HG02623 (cell line): ENCODE measurements around the gene RASD1.

Source experiments
- ATAC-seq: cut with Tn5 transposase; IDR thresholded peaks from one replicate; pipeline ENCODE4 v1.9.1; 2021; ENCODE audit warnings: moderate library complexity; ENCODE audit not compliant: unreplicated experiment

Gene RASD1

GRCh38 chr17:17511293-17511741 lies 15.1 kb upstream of the RASD1 start:
- no peak for ATAC-seq

GRCh38 chr17:17510456-17511292 lies 14.5 kb upstream of the RASD1 start:
- ATAC-seq, result no peak

- no peak for ATAC-seq
These were observed 13.6 kb upstream of the RASD1 start for GRCh38 chr17:17509601-17510425.

GRCh38 chr17:17508646-17509591 lies 12.7 kb upstream of the RASD1 start:
- ATAC-seq, result no peak

DNA sequence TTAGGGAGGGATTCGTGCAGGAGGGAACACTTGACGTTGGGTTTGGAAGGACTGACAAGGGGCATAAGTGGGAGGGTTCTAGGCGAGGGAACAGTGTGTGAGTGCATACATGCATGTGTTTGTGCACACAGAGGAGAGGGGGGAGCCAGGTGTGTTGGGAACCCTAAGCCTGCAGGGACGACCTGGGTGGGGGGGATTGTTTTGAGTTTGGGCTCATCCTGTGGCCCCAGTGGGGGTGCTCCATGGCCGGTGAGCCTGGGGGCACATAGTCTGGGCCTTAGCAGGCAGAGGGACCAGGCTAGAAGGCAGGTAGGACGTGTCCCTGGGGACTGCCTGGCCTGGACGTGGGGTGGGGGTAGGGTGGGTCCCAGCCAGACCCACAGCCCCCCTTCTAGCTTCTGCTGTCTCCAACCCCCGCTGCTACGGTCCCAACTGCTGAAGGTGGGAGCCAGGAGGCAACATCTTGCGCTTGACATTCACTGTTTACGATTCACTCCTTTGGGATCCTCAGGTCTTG lies 11.9 kb upstream of the RASD1 start:
- no peak for ATAC-seq

DNA sequence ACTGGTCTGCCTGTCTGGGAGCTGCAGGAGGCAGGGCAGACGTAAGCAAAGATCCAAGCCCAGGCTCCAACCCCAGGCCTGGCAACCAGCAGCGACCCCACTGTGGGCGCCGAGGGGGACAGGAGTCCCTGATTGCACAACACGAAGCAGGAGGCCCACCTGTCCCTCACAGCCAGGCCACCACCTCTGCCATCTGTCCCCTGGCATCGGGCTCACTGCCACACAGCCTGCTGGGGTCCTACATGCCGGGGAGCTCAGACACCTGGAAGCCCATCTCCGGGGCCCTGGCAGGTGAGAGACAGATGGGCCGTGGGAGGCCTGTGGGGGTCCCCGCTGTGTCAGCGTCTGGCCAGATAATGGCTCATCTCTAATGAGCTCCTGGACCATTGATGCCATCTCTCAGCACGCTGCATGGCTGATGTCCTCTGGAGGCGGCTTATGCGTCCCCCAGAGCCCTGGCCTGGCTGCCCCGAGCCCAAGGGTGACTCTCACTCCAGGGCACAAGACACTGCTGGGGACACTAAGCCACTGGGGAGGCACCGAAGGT lies 11.3 kb upstream of the RASD1 start:
- ATAC-seq, result no peak

- no peak for ATAC-seq
These were observed 10.8 kb upstream of the RASD1 start for GRCh38 chr17:17506893-17507464.

- no peak for ATAC-seq
These were observed 10.1 kb upstream of the RASD1 start for GRCh38 chr17:17506181-17506741.

- ATAC-seq, result no peak
These were observed 9.5 kb upstream of the RASD1 start for GRCh38 chr17:17505610-17506171.

GRCh38 chr17:17505151-17505550 lies 9.0 kb upstream of the RASD1 start:
- ATAC-seq, result no peak

GRCh38 chr17:17504341-17505140 lies 8.3 kb upstream of the RASD1 start:
- ATAC-seq, result no peak

DNA sequence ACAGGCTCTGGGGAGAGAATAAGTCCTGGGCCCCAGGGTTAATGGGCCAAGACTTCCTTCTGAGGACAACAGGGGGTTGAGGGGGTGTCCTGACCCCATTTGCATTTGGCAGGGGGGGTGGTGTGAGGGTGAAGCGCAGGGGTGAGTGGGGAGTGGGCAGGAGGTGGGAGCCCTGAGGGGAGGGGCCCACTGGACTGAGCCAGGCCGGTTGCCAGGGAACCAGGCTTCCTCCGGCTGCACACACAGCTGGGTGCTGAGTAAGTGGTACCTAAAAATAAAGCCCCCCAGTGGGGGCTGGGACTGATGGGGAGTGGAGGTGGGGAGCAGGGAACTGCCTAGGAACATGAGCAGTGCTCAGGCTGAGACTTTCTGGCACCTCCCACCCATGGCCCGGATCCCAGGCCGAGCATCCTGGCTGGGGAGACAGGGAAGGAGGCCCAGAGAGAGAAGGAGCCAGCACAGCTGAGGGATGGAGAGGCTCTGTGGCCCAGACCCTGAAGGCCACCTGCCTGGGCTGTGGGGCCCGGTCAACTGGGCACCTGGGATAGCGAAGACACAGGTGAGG lies 7.5 kb upstream of the RASD1 start:
- no peak for ATAC-seq

DNA sequence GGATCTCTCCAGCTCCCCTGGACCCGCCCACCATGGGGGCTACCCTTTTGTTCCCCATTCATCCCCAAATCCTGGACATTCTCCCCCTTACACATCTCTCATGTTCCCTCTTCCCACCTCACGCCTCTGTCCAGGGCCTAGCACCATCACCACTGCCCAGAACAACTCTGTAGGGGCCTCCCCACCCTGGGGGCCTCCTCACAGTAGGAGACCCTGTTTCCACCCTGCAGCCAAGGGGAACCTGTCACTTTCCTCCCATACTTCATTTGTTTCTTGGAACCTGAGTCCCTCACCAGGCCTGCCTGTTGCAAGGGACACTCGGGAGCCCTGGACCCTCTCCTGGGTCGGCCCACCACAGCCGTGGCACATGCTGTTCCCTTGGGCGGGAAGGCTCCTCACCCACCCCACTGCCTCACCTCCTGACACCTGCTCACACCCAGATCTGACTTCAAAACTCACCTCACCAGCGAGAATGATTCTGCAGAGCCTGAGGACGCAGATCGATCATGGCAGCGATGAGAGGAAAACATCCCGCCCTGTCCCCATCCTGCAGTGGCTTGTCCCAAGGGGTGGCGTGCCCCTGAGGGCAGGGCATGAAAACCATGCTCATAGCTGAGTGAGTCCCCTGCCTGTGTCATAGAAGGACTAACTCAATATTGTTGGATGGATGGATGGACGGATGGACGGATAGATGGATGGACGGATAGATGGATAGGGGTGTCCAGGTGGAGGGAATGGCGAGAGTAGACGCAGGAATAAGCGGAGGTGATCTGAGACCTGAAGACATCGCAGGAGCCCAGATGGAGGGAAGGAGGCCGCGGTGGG lies 6.8 kb upstream of the RASD1 start:
- ATAC-seq, result no peak

DNA sequence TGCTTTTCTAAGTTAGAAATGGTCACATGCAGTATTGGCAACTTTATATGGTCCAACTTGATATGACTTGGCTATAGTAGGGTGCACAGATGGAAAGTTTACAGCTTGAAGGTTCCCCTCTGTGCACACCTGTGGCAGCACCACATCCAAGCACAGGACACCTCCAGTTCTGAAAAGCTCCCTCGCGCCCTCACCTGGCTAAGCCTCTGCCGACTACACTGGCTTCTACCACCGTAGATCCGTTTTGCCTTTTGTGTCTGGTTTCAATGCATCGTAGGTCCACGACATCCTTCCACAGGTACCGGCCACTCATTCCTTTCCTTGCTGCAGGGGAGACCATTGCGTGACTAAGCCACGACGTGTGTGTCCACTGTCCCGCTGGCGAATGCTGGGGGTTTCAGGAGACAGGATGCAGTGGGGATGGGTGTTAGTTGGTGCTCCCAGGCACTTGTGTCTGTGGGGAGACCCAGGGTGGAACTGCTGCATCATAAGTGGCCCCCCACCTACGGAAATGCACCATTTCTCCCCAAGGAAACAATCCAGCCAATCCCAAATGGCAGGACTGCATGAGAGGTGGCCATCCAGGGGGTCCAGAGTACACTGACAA lies 4.9 kb upstream of the RASD1 start:
- ATAC-seq, result no peak

DNA sequence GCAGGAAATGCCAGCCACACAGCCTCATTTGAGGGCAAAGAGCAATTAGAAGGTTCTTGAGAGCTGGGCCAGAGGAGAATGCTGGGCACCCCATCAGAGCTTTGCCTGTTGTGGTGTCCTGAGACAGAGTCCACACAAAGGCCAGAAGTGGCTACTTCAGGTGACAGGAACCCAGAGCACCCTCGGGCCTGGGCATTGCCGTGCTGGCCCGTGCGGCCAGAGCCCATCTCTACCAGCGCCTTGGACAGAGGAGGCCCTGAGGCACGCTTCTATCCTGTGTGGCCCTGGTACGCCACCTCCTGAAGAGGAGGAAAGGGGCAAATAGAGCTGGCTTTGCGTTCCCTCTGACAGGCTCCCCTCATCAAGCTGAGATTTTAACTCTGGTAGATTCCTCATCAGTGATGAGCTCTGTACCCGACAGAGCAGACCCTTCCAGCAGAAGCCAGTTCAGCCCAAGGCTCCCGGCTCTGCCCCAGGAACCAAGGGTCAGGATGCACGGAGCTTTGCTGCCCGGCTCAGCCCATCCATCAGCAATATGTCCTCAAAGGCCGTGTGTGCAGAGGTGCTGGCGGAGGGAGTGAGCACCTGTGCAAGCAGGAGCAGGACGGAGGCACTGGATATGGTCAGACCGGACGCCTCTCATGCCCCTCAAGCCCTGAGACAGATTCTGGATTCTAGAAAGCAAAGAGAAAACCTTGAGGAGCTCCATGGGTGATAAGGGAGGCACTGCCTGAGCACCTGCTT lies 3.4 kb upstream of the RASD1 start:
- no peak for ATAC-seq

DNA sequence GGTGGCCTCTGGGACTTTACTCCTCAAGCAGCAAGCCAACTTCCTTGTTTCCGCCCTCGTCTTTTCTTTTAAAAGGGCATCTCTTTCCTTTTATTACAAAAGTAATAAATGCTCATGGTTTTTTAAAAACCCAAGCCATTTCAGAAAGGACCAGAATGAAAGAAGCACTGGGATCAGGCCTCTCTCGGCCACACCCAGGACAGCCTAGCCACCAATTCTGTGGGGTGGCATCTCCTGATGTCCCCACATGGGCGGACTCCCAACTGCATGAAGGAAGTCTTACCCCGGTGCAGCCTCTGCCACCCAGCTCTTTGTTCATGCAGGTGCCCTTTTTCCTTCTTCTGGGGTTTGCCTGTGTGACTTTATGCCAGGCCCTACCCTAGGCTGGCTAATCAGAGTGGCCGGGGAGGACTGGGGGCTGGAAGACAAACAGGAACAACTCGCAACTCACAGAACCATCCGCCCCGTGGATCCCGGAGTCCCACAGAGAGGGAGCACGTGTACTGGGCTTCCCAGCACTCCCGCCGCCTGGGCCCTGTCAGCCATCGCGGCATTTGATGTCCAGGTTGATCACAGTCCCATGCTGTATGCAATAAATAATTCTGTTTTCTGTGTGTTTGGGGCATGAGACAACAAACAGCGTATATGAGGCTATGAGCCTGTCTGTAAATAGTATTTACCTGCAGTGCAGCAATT lies 2.6 kb upstream of the RASD1 start:
- no peak for ATAC-seq
